Renal pelvis (tissue), 4 donors: ENCODE measurements around the gene HNRNPUL2. TPM values are rescaled to one million over a fixed set of nuclear protein-coding genes. Genes with fewer than 3 reads are reported as not detected.

Experiments used
- DNase-seq: peaks from one replicate; pipeline ENCODE4 v3.0.0-alpha.2; 2013
- polyA plus RNA-seq, 3 donors: library from polyadenylated mRNA; unstranded; fragments of 120-200 nt; gene quantifications; one replicate each; pipeline ENCODE4 v1.2.1, GENCODE V29; 2013; ENCODE audit not compliant: insufficient read length in 3 of 3

The HNRNPUL2 gene
- polyA plus RNA-seq, 3 donors = 79.1 to 92.4 (median 86.0) TPM

GRCh38 chr11:62673196-62673525, 54.1 kb downstream of the HNRNPUL2 start:
- no peak for DNase-seq

- peak; percentile 86 for DNase-seq
Measured at GRCh38 chr11:62671608-62672389, 55.5 kb downstream of the HNRNPUL2 start, which contains the start of the genes LBHD1 and UQCC3. Gene LBHD1, minus strand, starts transcription at chr11:62672267. Its CDS starts 2,236 bp downstream, at chr11:62670031. Gene UQCC3, plus strand, starts transcription at chr11:62671673. Its CDS starts 73 bp downstream, at chr11:62671746.

GRCh38 chr11:62671236-62671607, 56.0 kb downstream of the HNRNPUL2 start:
- peak; percentile 31 for DNase-seq

- no peak for DNase-seq
Measured at GRCh38 chr11:62669420-62670161, 57.7 kb downstream of the HNRNPUL2 start.

- DNase-seq = no peak
Measured at GRCh38 chr11:62667460-62667859, 59.8 kb downstream of the HNRNPUL2 start.

DNA sequence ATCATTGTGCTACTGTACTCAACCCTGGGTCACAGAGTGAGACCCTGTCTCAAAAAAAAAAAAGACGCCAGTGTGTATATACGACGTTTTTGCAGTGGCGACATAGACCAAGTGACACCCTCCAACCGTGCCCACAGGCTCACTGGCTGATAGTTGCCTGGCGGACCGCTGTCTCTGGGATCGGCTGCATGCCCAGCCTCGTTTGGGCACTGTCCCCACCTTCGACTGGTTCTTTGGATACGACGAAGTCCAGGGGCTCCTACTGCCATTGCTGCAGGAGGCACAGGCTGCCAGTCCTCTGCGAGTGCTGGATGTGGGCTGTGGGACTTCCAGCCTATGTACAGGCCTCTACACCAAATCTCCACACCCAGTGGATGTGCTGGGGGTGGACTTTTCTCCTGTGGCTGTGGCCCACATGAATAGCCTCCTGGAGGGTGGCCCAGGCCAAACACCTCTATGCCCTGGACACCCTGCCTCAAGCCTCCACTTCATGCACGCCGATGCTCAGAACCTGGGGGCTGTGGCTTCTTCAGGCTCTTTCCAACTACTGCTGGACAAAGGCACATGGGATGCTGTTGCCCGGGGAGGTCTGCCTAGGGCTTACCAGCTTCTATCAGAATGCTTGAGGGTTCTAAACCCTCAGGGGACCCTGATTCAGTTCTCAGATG, 60.9 kb downstream of the HNRNPUL2 start:
- DNase-seq = no peak

DNA sequence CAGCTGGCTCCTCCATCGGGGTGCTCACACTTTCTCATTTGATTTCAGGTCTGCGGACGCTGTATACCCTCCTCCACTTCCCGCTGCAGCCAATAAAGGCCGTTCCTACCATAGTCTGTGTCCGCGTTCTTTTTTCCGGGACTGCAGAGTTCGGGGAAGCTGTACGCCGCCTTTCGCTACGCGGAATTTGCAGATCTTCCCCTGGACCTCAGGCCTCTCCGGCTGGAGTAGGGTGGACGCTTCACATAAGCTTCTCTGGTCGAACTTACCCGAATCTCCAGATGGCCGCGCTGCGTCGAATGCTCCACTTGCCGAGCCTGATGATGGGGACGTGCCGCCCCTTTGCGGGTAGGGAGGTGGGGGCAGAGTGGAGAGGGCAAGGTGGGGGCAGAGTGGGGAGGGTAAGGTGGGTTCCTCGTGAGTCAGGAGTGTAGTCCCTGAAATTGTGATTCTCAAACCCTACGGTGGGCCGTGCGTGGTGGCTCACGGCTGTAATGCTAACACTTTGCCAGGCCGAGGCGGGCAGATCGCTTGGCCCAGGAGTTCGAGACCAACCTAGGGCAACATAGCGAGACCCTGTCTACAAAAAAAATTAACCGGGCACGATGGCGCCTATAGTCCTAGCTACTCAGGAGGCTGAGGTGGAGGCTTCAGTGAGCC, 61.5 kb downstream of the HNRNPUL2 start:
- DNase-seq = peak; percentile 70

DNA sequence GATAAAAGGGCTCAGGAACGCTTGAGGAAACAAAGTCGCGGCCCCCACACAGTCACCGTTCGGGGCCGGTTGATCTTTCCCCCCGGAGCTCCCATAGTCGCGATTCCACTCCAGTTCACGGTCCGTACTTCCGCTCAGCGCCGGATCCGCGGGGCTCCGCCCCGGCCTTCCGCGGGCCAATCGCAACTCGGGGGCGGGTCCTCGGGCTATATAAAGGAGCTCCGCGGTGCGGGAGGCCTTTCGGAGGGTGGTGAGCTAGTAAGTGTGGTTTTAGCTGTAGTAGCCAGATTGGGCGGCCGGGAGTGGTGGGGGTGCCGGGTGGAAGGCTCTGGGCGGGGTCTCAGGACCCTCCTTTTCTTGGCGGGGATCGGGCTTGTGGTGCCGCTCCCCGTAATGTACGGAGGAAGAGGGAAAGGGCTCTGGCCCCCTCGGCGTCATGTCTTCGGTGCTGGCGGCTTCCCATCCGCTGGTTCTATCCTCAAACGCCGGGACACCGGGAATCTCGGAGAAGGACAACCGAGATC, 62.1 kb downstream of the HNRNPUL2 start, which contains the start of the genes C11orf98 and CSKMT:
C11orf98 (minus strand) TSS at position 136 of the 524 bp plus-strand sequence; CDS start at position 95, 41 bp downstream.
CSKMT (plus strand) TSS at position 238 of the 524 bp plus-strand sequence. CDS start 568 bp downstream, outside the sequence.
- DNase-seq = peak; percentile 96

- DNase-seq = peak; percentile 73
Measured at GRCh38 chr11:62664405-62665074, 62.7 kb downstream of the HNRNPUL2 start.

Other genes starting within 250 kb of the HNRNPUL2 start
- 100 to 1,000 TPM; 199 to 275 (median 229) TPM for gene AHNAK, start 180.7 kb downstream of the HNRNPUL2 start, polyA plus RNA-seq
- gene EEF1G, start 153.6 kb downstream of the HNRNPUL2 start, polyA plus RNA-seq = 1,000 to 10,000 TPM; 2,197 to 2,450 (median 2,385) TPM
- 10 to 100 TPM; 22.1 to 30.2 (median 25.6) TPM for gene TUT1, start 135.9 kb downstream of the HNRNPUL2 start, polyA plus RNA-seq
- 10 to 100 TPM; 95.7 to 98.2 (median 96.5) TPM for gene MTA2, start 125.6 kb downstream of the HNRNPUL2 start, polyA plus RNA-seq
- gene EML3, start 114.7 kb downstream of the HNRNPUL2 start, polyA plus RNA-seq = 10 to 100 TPM; 32.2 to 40.6 (median 38.0) TPM
- gene ROM1, start 114.2 kb downstream of the HNRNPUL2 start, polyA plus RNA-seq = 1 to 10 TPM; 2.7 to 4.6 (median 3.1) TPM
- 10 to 100 TPM; 37.4 to 45.4 (median 38.7) TPM for gene B3GAT3, start 105.5 kb downstream of the HNRNPUL2 start, polyA plus RNA-seq
- gene GANAB, start 80.8 kb downstream of the HNRNPUL2 start, polyA plus RNA-seq = 100 to 1,000 TPM; 371 to 407 (median 392) TPM
- gene INTS5, start 74.2 kb downstream of the HNRNPUL2 start, polyA plus RNA-seq = 10 to 100 TPM; 21.5 to 24.8 (median 23.5) TPM
- 10 to 100 TPM; 57.7 to 62.1 (median 60.3) TPM for gene C11orf98, start 62.2 kb downstream of the HNRNPUL2 start, polyA plus RNA-seq
- gene CSKMT, start 62.1 kb downstream of the HNRNPUL2 start, polyA plus RNA-seq = 1 to 10 TPM; 5.1 to 6.6 (median 6.0) TPM
- gene UQCC3, start 55.8 kb downstream of the HNRNPUL2 start, polyA plus RNA-seq = 10 to 100 TPM; 10.4 to 13.1 (median 12.9) TPM
- 10 to 100 TPM in 2 of 3 donors, 1 to 10 TPM in 1; 8.6 to 11.6 (median 10.6) TPM for gene LBHD1, start 55.2 kb downstream of the HNRNPUL2 start, polyA plus RNA-seq
- gene UBXN1, start 48.4 kb downstream of the HNRNPUL2 start, polyA plus RNA-seq = 100 to 1,000 TPM; 151 to 204 (median 191) TPM
- gene LRRN4CL, start 37.9 kb downstream of the HNRNPUL2 start, polyA plus RNA-seq = 1 to 10 TPM in 2 of 3 donors, under 1 TPM in 1; 0.68 to 1.0 (median 1.0) TPM
- 10 to 100 TPM; 65.7 to 72.7 (median 68.1) TPM for gene BSCL2, start 20.0 kb downstream of the HNRNPUL2 start, polyA plus RNA-seq
- gene GNG3, start 19.8 kb downstream of the HNRNPUL2 start, polyA plus RNA-seq = 1 to 10 TPM; 2.1 to 3.6 (median 2.5) TPM
- gene TTC9C, start 1.0 kb upstream of the HNRNPUL2 start, polyA plus RNA-seq = 10 to 100 TPM; 37.0 to 48.6 (median 45.8) TPM
- 10 to 100 TPM in 1 of 3 donors, 1 to 10 TPM in 2; 8.1 to 10.4 (median 9.4) TPM for gene ZBTB3, start 26.7 kb upstream of the HNRNPUL2 start, polyA plus RNA-seq
- gene POLR2G, start 34.1 kb upstream of the HNRNPUL2 start, polyA plus RNA-seq = 100 to 1,000 TPM; 133 to 173 (median 153) TPM
- gene TAF6L, start 43.9 kb upstream of the HNRNPUL2 start, polyA plus RNA-seq = 10 to 100 TPM; 32.9 to 44.1 (median 40.0) TPM
- gene TMEM179B, start 59.9 kb upstream of the HNRNPUL2 start, polyA plus RNA-seq = 10 to 100 TPM; 67.7 to 75.2 (median 71.3) TPM
- gene TMEM223, start 64.5 kb upstream of the HNRNPUL2 start, polyA plus RNA-seq = 10 to 100 TPM; 30.6 to 31.6 (median 31.1) TPM
- 100 to 1,000 TPM; 117 to 137 (median 126) TPM for gene NXF1, start 78.0 kb upstream of the HNRNPUL2 start, polyA plus RNA-seq
- gene STX5, start 104.6 kb upstream of the HNRNPUL2 start, polyA plus RNA-seq = 10 to 100 TPM; 50.5 to 59.2 (median 54.7) TPM
- gene TEX54, start 105.4 kb upstream of the HNRNPUL2 start, polyA plus RNA-seq = under 1 TPM in 2 of 3 donors, not detected in 1; 0.36 to 0.65 TPM
- 10 to 100 TPM; 38.1 to 49.6 (median 47.0) TPM for gene WDR74, start 112.1 kb upstream of the HNRNPUL2 start, polyA plus RNA-seq
- gene SLC3A2, start 153.4 kb upstream of the HNRNPUL2 start, polyA plus RNA-seq = 100 to 1,000 TPM; 169 to 175 (median 169) TPM
- under 1 TPM in 2 of 3 donors, not detected in 1; 0.04 to 0.07 TPM for gene CHRM1, start 193.9 kb upstream of the HNRNPUL2 start, polyA plus RNA-seq